HT1080 (cell line): ENCODE results near the gene LTF. TPM values are rescaled to one million over a fixed set of nuclear protein-coding genes. Genes with fewer than 3 reads are reported as not detected.
A peak's percentile ranks its signal among the peaks of the same experiment; 100 is the strongest.

ENCODE experiments used
- DNase-seq: peaks from one replicate; pipeline ENCODE4 v3.0.0-alpha.2; 2015; ENCODE audit warnings: low read depth
- total RNA-seq: library from RNA; depleted of rRNA; stranded (reverse); fragments of >200 nt; shearing (Covaris generic); gene quantifications from 2 replicates; pipeline ENCODE4 v1.2.3, GENCODE V29; 2014

The LTF gene
- total RNA-seq, 1 experiment from 2014 or later: 0.16 TPM

DNA sequence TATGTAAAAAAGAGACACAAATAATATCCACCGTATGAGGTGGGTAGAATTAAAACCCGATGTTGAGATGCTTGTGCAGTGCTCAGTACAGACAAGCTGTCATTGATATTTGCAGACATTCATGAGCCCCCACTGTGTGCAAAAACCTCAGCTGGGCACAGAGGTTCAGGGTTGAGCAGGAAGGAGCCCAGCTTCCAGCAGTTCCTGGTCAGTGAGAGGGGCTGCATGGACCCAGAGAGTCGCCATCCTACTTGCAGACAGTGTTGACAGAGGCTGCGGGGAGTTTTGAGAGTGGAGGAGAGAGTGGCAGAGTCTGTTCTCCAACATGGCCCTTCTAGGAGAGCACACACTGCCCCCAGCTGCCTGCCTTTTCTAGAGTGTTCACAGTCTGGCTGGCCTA lies 6.1 kb upstream of the LTF start:
- no peak for DNase-seq

DNA sequence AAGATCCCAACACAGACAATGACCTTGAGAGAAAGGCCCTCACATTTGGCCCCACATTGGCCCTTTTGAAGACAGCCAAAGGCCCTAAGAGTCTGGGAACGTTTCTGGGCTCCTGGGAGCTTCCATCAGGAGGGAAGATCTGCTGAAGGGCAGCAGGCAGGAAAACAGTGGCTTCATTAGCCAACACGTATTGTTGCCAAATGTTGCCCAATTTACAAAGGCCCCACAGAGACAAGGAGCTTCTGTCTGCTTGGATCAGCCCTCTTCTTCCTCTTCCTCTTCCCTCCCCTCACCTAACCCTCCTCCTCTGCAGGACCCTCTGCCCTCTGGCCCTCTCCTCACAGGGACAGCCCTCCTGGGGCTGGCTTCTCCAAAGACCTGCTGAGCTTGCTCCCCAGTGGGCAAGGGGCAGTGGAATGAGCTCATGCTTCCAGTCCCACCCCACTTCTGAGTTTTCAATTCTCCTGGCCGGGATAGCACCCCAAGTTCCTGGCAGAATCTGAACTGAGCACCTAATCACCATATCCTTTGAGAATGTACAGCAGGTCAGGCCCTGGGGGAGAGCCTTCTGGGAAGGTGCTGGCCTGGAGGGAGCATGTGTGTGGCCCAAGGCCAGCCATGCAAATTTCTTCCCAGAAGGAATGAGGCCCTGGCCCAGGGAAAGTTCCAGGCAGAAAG lies 5.1 kb upstream of the LTF start:
- DNase-seq: no peak

DNA sequence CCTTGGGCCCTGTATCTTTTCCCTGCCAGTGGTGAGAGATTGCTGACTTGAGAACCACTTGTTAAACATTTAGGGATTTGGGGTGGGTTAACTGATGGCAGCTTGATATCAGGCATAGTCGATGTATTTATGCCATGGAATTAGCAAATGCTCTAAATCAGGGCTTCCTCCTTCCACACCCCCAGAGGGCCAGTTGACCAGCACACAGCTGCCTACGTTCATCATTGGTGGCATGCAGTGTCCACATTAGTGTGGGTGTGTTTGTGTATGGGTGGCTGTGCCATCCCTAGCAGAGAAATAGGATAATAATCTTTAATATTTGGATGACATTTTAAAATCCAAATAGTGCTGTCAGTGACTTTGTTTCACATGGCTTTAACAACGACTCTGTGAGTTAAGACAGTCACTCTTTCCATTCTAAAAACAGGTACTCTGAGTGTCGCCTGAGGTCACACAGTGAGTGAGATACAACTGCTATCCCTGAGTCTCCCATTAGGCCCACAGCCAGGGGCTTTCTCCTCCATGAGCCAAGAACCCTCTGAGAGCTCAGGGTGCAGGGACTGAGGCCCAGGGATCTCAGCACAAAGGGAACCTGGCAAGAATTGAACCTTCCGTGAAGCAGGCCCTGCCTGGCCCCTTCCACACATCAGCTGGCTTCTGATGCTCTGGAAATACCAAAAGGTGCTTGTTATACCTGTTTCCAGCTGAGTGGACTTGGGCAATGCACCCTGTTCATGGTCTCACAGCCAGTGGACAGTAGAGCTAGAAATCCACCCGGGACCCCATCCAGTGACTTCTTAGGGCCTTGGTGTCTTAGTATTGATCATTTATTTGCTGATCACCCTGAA lies 4.3 kb upstream of the LTF start:
- DNase-seq: no peak

DNA sequence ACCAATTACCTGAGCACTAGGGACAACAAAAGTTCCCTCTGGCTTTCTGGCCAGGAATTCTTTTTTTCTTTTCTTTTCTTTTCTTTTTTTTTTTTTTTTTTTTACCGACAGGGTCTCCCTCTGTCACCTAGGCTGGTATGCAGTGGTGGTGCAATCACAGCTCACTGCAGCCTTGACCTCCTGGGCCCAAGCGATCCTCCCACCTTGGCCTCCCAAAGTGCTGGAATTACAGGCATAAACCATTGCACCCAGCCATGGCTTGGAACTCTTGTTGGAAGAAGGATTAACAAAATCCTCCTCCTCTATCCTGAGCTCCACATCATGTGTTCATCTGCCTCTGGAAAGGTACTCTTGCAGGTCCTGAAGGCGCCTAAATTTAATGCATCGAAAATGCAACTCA lies 2.9 kb upstream of the LTF start:
- DNase-seq: no peak

DNA sequence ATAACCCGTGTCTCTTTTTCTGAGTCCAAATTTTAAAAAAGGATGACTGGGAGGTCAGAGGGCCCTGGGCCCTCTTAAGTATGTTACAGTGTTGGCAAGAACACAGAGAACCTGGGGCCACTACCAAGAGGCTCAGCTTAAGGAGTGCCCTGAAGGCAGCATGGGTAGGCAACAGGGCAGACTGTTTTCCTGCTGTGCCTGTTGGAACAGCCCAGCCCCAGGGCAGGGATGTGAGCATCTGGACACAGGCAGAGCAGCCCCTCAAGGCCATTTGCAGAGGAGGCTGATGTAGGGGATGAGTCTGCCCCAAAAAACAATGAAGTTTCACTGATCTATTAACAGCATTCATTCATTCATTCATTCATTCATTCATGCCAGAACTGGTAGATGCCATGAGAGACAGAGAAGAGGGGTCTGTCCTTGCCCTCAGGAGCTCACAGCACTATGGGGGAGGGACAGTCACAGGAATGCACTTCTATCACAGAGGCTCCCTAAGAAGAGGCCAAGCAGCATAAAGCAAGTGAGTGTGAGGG lies 2.2 kb upstream of the LTF start:
- no peak for DNase-seq

DNA sequence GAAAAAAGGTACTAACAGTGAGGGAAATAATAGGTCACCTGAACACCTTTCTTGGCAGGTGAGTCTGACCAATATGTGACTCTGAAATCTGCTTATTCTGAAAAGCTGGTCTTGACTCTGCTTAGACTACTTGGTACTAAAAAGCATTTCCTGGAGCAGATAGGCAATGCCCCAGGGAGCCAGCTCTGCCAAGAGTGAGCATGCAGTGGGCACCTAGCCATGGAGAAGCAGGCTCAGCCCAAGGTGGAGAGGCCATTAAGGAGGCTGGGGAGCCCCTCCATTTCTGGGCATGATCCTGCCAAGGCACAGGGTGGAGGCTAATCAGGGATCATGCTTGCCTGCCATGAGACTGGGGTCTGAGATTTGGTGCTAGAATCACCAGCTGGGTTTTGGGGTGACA lies 1.6 kb upstream of the LTF start:
- no peak for DNase-seq

DNA sequence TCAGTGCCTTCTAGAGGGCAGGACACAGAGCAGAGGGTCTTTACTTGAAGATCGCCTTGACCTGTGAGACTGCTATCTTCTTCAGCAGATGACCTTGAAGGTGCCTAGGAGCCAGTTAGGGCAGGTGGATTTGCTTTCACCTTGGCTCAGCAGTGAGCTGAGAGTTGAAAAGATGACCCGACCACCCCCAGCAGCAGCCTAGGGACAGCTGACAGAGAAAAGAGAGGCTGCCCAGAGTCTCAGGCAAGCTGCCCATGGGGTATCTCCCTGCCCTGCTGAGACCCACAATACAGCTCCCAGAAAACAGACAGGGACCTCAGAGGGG lies 453 bp upstream of the LTF start:
- no peak for DNase-seq

DNA sequence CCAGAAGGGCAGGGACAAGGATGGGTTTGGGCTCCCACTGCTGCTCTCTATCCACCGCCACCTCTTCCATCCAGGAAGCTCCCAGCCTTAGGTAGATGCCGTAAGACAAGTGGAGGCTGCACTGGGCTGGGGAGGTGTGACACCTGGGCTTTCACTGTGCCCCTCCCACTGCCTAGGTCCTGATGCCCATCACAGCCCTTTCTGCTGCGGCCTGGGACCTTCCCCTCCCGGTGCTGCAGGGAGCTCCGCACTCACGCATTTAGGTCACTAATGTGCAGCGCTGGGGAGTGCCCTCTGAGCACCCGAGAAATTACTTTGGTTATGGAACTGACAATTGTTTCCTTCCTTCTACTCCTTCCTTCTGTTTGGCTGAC lies 850 bp downstream of the LTF start:
- DNase-seq: no peak

DNA sequence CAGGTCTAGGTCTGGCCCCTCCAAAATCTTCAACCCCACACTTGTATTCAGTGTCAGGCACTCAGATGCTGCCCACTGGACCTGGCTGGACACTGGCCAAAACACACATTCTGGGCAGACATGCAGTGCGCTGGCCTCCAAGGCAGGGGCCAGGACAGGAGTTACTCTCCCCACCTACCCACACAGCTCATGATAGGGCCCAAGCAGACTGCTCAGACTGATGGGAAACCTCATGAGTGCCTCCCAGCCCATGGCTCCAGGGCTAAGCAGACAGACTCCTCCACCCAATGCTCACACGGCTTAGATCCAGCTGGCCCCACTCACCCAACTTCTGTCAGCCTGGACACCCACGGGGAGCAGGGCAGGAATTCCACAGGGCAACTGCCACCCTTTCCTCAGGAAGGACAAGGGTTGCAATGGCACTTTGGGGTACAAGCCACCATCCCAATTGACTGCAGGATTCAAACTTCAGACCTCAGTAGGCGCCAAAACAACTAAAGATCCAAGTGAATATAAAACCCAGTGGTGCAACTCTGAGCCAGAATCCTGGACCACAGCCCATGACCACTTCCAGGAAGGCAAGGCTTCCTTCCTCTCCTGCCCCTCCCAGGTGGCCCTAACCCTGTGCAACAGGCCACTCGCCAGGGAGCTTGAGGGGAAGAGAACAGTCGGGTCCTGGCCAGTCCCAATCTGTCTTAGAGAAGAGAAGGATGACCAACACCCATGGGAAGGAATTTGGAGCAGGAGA lies 1.4 kb downstream of the LTF start:
- no peak for DNase-seq

DNA sequence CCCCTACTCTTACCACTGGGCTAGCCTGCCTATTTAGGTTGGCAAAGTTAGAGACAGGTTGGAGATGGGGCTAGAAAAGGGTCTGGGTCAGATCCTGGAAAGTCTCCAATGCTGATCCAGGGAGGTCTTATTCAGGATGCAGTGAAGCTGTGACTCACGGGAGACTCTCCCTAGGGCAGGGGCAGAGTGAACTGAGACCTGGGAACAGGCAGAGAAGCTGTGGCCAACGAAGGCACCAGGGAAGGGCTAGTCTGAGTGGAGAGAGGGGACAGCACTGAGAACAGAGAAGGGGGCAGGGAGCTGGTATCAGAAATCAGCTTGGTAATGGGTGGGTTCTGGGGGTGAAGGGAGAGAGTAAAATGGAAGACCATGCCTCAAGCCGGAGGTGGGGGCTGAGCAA lies 2.2 kb downstream of the LTF start:
- DNase-seq: peak; percentile 53

DNA sequence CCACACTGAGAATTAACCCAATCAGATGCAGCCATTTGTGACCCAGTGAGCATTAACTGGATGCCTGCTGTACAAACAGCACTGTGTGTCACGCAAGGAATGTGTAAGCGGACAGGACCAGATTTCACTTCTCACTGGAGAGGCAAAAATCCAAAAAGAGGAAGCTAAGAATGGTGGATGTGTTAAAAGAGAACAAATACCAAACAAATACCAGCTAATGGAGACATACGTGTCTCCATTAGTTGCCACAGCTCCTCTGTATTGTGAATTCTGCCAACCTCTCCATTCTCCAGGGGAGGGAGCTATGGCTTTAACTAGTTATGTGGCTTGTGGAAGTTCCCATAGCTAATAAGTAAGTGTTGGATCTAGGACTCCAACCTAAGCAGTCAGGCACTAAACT lies 2.6 kb downstream of the LTF start:
- DNase-seq: peak; percentile 52

DNA sequence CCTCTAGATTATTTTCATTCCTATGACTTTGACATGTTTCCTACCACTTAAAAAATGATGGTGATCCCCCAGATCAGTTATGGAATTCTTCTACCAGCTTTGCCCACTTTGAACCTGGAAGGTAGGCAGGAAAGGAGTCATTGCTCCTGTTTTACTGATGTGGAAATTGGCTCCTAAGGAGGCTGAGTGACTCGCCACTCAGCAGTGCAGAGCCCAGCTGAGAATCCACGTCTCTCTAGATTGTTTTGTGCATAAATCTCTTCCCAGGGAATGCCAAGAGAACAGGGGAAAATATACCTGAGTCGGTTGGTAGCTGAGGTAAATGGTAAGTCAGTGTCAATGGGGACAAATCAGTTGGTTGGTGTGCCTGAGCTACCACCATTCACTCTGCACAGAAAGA lies 4.7 kb downstream of the LTF start:
- DNase-seq: peak; percentile 61

DNA sequence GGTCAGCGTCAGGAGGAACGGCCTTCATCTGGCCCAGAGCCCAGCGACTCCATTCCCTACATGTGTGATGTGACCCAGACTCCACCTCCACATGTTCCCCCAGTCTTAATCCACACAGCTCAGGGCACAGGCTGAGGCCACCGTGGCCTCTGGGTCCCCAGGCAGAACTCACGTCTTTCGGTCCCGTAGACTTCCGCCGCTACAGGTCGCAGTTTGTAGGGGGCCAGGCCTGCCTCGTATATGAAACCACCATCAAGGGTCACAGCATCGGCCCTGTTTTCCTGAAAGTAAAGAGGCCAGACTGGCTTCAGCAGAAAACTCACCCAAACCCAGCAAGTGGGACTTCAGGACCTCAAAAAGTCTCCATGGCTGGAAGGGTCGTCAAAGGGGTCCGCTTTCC lies 8.6 kb downstream of the LTF start:
- DNase-seq: no peak

DNA sequence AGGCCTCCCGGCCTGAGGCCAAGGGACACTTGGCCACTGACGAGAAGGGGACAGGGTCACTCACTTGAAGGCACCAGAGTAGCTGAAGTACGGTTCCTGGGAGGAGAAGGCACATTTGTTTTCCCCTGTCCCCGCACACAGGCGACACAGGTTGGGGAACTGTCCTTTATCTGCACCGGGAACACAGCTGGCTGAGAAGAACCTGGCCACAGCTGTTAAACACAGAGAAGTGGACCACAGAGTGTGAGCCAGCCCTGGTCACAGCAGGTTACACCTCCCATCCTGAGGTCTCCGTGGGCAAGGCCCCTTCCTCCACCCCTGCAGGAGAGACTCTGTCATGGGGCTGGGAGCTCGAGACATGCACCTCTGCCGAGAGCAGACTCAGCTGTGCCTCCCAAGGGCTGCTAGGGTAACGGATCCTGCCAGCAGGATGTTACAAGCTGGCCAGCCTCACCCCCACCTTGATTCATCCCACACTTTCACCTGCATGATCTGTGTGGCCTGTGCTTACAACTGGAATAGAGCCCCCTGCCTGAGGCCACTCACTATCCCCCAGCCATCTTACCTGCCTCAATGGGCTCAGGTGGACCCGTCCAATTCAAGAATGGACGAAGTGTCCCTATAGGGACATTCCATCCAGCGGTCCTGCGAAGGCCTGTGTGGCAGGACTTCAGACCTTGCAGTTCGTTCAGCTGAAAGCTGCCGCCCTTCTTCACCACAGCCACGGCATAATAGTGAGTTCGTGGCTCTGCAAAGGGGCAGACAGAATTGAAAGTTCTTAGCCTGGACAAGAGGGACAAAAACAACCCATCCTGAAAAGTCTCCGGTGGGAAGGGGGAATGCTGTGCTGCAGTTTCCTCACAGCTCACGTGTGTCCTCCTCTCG lies 9.2 kb downstream of the LTF start:
- DNase-seq: no peak

DNA sequence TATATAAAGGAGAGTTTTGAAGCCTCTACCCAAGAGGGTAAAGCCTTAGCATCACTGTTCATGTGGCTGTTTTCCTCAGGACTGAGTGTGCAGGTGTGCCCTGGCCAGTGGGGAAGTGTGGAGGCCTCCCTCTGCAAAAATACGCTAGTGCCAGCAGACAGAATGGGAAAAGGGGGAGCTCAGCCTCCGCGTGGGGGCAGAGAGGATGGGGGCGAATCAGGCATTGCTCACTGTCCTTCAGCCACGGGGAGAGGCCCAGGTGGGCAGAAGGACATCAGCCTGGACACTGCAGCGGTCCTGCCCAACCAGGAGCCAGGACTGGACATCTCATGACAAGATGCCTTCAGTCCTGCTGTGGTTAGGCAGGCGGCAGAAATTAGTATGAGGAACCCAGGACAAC lies 10.1 kb downstream of the LTF start:
- DNase-seq: no peak

DNA sequence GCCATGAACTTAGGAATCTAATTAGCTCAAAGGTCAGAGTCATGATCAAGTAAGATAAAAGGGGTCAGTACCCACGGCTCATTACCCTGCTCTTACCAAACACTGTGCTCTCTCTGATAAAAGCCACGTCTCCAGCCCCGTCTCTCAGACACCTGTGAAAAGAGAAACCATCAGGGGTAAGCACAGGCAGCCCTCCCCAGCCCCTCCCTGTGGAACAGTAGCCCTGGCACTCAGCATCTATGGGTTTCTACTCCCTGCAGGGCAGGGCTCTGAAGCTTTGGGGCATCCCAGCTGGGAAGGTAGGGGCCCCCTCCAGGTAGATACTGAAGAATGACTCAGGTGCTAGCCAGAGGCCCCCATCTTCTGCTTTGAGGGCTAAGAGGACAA lies 10.5 kb downstream of the LTF start:
- no peak for DNase-seq

DNA sequence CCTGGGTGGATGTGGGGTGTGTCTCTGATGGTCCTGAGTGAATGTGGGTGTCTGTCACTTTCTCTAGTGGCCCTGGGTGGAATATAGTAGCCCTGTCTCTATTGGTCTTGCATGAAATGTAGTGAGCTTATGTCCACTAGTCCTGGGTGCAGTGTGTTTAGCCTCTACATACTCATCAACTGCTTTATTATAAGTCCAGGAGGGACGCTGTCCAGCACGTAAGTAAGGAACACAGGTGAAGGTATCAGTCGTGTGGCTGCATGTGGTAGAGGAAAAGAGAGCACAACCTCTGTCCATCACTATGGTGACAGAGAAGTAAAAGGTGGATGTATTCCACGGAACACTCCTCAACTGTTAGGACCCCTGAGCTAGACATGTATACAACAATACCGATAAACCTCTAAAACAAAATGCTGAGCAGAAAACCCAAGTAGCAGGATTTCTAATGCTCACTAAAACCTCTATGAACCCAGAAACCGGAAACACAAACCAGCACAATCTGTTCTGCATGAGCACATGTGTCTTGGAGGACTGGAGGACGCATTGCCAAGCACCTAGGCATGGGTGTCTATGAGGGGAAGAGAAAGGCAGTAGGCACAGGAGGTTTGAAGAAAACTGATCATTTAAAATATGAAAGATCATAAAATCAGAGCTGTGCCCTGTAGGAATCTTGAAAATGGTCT lies 11.0 kb downstream of the LTF start:
- DNase-seq: no peak

DNA sequence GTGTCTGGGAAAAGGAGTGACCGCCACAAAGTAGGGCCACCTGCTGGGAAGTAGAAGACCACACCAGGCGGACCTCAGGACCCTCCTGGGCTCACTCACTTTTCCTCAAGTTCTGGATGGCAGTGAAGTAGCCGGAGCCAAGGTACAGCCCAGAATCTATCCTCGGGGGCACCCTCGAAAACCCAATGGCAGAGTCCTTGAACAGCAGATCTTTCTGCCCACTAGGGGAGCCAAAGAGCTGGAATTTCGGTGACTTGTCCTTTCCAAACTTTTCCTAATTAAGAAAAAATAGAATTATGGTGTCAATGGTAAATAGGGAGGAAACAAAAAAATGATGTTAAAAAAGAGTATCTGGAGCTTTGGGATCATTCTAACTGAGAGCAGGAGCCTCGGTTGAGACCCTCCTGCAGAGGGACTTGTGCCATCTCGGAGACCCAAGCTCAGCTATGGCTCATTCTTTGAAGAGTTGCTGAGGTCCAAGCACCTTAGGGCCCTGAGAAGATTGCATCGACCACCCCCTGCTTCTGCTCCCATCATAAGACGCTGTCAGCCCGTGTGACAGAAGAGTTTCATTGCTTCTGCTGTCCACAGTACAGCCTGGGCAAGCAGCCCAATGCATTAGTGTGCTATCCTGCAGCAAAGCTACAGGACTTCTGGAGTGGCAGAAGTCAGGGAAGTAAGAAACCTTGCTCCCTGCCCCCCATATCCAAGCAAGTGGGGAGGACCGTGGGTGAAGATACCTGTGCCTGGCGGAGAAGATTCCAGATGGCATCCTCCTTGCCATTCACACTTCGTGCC lies 14.8 kb downstream of the LTF start:
- no peak for DNase-seq

DNA sequence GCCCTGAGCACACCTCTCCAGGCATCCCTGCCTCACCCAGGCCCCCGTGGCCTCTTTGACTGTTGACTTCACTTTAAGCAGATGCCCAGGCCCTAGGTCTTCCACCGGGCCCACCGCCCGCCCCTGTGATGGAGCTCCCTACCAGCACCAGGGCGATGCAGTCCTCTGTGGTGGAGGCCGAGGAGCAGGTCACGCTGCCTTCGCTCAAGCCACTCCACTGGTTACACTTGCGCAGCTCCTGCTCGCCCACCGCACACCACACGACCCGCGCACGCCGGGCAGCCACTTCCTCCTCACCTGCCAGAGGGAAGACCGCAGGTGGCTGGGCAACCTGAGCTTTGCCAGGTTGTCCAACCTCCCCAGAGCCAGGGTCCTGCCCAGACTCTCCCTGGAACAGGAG lies 16.0 kb downstream of the LTF start:
- DNase-seq: no peak
